Fibroblast of lung (primary cell): Measurements from ENCODE around the gene CALHM1.

Experiments
- CTCF ChIP-seq, 2 donors: IDR thresholded peaks in 1 of 2; conservative IDR thresholded peaks in 1 of 2; 1 replicate in 1 of 2; 2 replicates in 1 of 2; pipeline ENCODE4 v1.5.1; 2011 to 2012; ENCODE audit warnings: low read length in 2 of 2, control low read depth in 1 of 2, inconsistent platforms in 1 of 2, low read depth in 1 of 2, mild to moderate bottlenecking in 1 of 2
- EZH2 ChIP-seq: IDR thresholded peaks from 2 replicates; pipeline ENCODE4 v1.5.1; 2012; ENCODE audit warnings: low read length, control low read depth, mild to moderate bottlenecking; ENCODE audit errors: missing control alignments

GRCh38 chr10:103498936-103499638, 40.4 kb upstream of the CALHM1 start:
- no peak for TF ChIP-seq CTCF (conservative IDR thresholded peaks at IDR 0.05 in 1 of 2, IDR thresholded peaks at IDR 0.05 in 1 of 2; ENCODE audit: low read depth in 1 of 2, low read length in 2 of 2)
- no peak for TF ChIP-seq EZH2
